NCI-H2107 treated with DMSO at 0.1 percent for 48 hours (cell line): ENCODE data around the gene KRT77.
"Not testable (repeated sequence)": the region's sequence is repeated elsewhere in the genome, so short reads cannot be mapped to it uniquely, and the experiment has no call there.

ENCODE experiments used
- DNase-seq: peaks from one replicate; lab custom pipeline; 2025; ENCODE audit not compliant: unreplicated experiment; lab: John Stamatoyannopoulos, UW

KRT77 gene

GRCh38 chr12:52679875-52680274, 23.4 kb downstream of the KRT77 start:
- no peak for DNase-seq

GRCh38 chr12:52677671-52678070, 25.7 kb downstream of the KRT77 start:
- DNase-seq: no peak

GRCh38 chr12:52677126-52677525, 26.2 kb downstream of the KRT77 start:
- DNase-seq: no peak

GRCh38 chr12:52676163-52676562, 27.2 kb downstream of the KRT77 start:
- no peak for DNase-seq

GRCh38 chr12:52675301-52675701, 28.0 kb downstream of the KRT77 start:
- no peak for DNase-seq

- no peak for DNase-seq
Measured at GRCh38 chr12:52674433-52674775, 28.9 kb downstream of the KRT77 start.

GRCh38 chr12:52673713-52674432, 29.5 kb downstream of the KRT77 start:
- DNase-seq: no peak

- DNase-seq: no peak
Measured at GRCh38 chr12:52673217-52673616, 30.1 kb downstream of the KRT77 start.

- DNase-seq: no peak
Measured at GRCh38 chr12:52672321-52672933, 30.9 kb downstream of the KRT77 start.

- no peak for DNase-seq
Measured at GRCh38 chr12:52670961-52671360, 32.4 kb downstream of the KRT77 start.

GRCh38 chr12:52670506-52670905, 32.8 kb downstream of the KRT77 start:
- DNase-seq: no peak

- not testable (repeated sequence) for DNase-seq
Measured at GRCh38 chr12:52669941-52670340, 33.4 kb downstream of the KRT77 start.

- no peak for DNase-seq
Measured at GRCh38 chr12:52669426-52669825, 33.9 kb downstream of the KRT77 start.

GRCh38 chr12:52667931-52668330, 35.4 kb downstream of the KRT77 start:
- DNase-seq: no peak

GRCh38 chr12:52667509-52667908, 35.8 kb downstream of the KRT77 start:
- DNase-seq: no peak

GRCh38 chr12:52666471-52666870, 36.9 kb downstream of the KRT77 start:
- DNase-seq: no peak

- DNase-seq: no peak
Measured at GRCh38 chr12:52663420-52663819, 39.9 kb downstream of the KRT77 start.

- no peak for DNase-seq
Measured at GRCh38 chr12:52662918-52663229, 40.5 kb downstream of the KRT77 start.

- no peak for DNase-seq
Measured at GRCh38 chr12:52662093-52662917, 41.0 kb downstream of the KRT77 start.

- DNase-seq: no peak
Measured at GRCh38 chr12:52661668-52662067, 41.7 kb downstream of the KRT77 start.

- DNase-seq: no peak
Measured at GRCh38 chr12:52660934-52661499, 42.3 kb downstream of the KRT77 start.

GRCh38 chr12:52659951-52660350, 43.4 kb downstream of the KRT77 start:
- peak; percentile 79 for DNase-seq
